NCI-H2171 (cell line): Measurements from ENCODE around the gene CALML6.

Experiments
- DNase-seq: peaks from one replicate; lab custom pipeline; 2025; lab: John Stamatoyannopoulos, UW

Gene CALML6

DNA sequence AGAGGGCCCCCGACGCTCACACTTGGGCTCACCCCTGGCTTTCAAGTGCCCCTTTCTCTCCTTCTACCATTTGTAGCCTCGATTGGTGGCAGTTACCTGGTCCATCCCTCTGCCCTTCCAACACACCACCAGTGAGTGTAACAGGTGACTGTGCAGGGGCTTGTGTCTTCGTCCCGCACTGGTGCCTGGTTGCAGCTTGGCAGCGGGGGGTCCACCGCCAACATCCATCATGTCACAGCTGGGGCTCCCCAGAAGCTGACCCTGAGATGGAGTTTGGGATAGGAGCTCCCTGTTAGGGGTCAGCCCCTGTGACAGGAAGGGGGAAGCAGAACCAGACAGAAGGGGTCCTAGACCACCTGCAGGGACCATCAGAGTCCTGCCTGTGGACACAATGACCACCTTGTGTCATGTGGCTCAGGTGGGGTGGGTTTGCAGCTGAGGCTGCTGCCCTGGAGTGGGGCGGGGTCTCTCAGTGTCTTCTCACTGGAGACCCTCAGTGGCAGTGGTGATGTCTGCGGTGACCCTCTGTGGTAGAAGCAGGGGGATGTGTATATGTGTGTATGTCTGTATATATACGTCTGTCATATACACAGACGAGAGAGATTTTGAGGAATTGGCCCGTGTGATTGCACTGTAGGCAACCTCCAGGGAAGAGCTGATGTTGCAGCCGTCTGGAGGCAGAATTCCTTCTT is 3.6 kb upstream of the CALML6 start:
- DNase-seq, result no peak

DNA sequence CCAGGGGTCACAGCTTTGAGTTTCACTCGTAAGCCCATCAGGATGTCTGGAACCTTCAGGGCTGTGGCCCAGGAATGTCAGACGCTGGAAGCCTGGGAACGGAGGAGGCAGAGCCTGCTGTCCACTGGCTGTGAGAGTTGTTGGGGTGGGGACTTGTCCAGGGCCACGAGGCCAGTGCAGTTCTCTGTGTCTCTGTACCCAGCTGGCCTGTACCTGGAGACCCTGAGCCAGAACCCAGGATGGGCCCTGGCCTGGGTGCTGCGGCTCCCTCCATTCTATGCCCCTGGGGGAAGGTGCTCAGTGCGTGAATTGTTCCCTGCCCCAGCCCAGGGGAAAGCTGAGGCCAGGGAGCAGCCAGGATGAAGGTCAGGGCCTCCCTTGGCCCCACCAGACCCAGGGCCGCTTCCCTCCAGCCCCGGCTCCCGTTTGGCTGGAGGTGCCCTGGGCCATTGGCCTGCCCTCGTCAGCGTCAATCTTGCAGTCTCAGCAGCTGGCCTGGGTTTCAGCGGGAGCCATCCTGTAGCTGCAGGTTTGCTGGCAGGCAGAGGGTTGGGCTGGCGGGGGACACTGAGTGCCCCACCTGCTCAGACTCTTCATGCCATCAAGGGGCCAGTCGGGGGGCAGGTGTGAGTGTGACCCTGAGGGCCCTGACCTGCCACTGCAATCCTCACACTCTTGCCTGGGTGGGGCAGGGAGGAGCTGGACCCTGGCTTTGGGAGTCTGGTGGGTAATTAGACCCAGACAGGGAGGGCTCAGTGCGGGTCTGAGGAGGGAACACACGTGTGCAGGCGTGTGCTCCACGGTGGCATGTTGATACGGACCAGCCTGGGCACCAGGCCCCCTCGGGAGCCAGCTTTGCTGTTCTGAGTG is 724 bp upstream of the CALML6 start:
- no peak for DNase-seq

DNA sequence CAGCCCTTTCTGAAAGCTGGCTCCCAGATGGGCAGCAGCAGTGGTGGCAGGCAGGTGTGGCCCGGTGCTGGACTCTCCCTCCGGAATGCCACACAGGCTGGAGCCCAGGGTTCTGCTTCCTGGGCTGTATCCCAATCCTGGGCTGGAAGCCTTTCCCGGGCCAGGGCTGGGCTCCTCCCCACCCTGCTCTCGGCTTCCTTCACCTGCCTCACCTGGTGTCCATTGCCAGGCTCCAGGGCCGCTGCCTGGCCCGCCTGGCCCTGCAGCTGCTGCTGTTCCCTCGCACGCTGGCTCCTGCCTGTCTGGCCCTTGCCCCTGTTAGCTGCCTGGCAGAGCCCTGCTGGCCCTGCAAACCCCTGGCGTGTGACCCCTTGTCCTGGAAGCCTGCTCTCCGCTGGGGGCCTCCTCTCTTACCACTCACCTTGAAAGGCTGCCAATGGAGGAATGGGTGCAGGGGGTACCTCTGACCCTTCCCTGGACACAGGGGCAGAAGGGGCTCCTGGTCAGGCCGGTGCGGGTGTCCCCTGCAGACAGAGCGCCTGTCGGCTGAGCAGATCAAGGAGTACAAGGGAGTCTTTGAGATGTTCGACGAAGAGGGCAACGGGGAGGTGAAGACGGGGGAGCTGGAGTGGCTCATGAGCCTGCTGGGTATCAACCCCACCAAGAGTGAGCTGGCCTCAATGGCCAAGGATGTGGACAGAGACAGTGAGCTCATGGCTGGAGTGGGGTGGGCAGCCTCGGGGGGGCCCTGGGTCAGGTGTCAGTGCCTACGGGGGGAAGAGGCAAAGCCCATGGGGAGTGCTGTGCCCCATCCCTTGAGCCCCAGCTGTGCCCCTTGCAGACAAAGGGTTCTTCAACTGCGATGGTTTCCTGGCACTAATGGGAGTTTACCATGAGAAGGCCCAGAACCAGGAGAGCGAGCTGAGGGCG is 1.1 kb downstream of the CALML6 start:
- DNase-seq, result no peak

DNA sequence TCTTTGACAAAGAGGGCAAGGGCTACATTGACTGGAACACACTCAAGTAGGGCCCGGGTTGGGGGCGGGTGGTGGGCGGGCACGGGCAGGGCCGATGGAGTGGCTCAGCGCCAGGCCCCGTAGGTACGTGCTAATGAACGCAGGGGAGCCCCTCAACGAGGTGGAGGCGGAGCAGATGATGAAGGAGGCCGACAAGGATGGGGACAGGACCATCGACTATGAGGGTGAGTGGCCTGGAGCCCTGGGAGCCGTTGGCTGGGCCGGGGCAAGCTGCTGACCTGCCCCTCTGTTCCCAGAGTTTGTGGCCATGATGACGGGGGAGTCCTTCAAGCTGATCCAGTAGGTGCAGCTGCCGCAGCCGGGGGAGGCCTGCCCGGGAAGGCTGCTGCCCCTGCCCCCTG is 1.8 kb downstream of the CALML6 start:
- no peak for DNase-seq

DNA sequence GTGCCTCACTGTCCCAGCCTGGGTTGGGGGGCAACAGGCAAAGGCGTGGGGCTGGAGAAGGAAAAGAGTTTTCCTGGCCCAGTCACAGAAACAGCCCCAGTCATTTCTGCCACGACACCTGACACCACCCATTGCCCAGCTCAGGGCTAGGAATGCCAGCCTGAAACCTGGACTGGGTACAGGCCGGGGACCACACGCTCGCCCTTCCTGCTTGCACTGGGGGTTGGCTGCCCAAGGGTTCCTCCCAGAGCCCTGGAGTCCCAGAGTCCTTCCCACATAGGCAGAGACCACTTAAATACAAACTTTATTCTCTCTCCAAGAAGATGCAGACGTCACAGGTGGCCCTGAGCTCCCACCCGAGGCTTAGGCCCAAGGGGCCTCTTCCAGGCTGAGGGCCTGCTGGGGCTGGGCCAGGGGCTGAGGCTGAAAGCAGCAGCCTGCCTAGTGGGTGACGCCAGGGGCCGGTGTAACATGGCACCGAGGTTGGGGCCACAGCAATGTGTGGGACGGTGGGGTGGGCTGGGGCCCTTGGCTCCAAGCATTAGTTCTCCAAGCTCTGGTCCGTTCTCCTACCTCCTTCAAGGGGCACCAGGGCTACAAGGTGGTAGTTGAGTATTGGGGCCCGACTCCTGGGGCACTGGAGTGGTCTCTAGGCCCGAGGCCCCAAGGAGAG is 2.4 kb downstream of the CALML6 start:
- DNase-seq, result no peak

DNA sequence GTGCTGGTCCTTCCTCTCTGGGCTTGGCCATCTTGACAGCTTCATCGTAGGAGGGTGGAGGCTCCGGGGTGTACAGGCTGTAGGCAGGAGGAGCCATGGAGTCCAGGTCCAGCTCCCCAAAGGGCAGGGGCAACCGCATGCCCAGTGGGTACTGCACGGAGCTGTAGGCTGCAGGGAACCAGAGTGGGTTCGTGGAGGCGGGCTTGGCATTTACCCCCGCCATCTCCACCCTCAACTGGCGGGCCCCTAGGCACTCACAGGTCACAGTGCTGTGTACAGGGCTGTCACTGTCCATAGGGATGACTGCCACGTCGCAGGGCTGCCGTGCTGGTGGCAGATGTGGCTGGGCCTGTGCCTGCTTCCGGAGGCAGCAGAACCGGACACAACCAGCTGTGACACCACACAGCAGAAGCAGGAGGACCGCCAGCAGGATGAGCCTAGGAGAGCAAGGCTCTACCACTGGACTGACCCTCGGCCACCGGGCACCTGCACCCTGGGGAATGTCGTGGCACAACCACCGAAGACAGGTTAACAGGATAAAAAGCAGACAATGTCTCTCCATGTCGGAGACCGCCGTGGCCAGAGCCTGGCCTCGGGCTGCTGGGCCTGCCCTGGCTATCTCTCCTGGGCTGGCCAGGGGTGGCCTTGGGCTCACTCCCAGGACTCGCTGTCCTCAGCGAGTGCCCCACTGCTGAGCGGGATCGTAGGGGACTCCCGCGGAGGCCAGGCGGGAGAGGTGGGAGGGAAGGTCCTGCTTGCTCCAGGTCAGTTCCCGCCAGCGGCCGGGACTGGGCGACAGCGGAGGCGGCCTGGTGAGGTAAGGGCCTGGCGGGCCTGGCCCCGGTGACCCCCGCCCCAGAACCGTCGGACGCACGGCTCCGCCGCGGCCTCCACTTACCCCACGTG is 3.2 kb downstream of the CALML6 start:
- DNase-seq, result no peak

DNA sequence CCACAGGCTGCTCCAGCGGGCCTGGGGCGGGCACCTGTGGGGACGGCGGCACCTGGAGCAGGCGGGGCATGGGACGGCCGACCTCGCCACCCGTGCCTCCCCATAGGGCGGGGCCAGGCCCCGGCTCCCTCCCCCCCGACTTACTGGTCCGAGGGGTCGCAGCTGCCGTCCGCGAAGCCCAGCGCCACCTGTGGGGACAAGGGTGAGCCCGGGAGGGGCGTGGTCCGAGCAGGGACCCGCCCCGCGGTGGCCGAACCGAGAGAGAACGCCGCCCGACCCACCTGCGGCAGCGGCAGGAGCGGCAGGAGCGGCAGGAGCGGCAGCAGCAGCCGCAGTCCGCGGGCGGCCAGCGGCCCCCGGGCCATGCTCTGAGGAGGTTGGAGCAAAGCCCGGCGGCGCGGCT is 3.8 kb downstream of the CALML6 start, which contains the start of gene TMEM52:
TSS of gene TMEM52 (minus strand) at position 379 of the 403 bp plus-strand sequence. CDS start at position 365, 14 bp downstream.
- DNase-seq, result no peak

DNA sequence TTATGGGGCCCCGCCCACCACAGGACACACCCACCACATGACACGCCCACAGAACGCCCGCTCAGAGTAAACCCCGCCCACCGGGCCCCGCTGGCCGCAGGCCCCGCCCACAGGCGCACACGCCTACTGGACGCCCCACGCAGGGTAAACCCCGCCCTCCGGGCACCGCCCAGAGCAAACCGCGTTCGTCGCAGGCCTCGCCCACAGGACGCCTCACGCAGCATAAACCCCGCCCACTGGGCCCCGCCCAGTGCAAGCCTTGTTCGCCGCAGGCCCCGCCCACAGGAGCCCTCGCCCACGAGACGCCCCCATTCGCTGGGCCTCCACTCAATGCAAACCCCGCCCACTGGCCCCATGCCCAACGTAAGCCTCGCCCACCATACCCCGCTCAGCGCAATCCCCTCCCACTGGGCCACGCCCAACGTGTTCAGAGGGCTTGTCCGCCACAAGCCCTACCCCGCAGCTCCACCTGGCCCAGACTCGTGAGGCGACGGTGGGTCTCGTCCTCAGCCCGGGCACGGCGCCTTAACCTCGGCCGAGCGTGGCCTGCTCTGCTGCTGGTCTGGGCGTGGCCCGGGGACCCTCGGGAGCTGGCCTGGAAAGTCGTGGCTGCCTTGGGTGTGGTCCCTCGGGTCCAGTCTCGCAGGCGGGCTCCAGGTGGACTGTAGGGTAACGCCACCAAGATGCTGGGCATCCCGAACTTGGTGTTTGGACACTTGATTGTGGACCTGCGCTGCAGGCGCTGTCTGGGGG is 4.4 kb downstream of the CALML6 start:
- peak; percentile 98 for DNase-seq

DNA sequence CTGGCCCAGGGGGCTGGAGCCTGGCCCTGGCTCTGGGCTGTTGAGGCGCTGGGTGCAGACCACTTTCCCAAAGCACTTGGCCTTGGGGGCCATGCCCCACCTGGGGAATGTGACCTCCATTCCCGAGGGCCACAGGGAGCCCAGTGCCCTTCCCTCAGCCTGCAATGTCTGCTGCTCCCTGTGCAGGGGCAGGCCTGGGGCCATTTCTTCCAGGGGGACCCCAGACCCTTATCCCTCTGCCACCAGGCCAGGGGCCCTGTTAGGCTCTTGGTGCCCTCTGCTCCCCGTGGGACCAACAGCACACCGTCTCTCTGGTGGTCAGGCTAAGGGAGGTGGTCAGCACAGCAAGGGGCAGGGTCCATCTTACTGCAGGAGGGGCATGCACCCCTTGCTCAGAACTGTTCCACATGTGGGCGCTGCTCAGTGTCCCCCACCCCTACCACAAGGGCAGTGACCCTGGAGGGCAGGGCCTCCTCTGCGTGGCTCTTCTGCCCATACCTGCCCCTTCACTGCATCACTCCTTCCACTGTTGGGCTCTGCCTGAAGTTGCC is 5.1 kb downstream of the CALML6 start:
- DNase-seq, result no peak

DNA sequence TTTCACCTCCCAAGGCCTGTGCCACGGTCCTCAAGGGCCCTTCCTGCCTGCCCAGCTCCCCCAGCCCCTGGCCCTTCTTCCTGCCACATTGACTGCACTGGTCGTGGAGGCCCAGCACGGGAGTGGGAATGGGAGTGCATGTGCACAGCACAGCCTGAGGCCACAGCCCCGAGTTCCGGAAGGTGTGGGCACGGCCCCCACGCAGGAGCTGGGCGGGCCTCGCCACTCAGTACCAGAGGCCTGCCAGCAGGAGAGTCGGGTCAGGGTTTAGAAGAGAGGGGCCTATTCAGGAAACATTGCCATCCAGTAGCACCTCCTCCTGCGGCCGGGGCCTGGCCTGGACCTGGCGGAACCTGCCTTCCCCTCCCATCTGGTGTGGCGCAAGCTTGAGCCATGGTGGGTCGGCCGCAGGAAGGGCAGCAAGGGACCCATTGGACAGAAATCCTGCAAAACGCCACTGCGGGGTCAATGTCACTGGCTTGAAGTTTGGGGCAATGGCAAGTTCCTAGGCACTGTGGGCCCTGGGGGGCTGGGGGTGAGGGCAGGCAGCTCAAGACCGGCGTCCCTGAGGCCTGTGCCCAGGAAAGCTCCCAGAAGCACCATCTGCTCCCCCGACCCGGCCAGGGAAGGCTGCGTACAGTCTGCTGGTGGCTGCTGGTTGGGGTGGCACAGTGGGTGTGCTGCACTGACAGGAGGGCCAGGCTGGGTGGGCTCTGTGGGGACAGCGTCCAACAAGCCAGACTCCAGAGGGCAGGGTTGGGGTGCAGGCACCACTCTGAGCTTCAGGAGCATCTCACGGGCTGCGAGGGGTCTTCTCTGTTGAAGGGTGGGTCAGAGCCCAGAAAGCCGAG is 5.8 kb downstream of the CALML6 start:
- no peak for DNase-seq

DNA sequence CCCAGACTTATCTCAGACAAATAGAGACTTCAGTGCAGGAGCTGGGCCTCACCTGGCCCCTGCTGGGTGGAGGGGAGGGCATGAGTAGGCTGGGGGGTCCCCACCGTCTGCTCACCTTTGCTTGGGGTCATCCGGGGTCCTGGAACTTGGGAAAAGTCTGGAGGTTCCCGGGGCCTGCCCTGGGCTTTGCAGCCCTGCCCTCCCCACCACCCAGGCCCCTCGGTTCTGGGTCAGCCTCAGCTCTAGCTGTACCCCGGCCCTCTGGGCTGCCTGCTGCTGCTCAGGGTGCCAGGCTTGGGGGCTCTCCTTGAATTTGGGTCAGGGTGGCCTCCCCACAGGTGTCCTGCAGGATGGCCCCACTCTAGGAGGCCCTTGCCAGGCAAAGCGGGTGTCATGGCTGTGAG is 6.4 kb downstream of the CALML6 start:
- DNase-seq, result no peak

DNA sequence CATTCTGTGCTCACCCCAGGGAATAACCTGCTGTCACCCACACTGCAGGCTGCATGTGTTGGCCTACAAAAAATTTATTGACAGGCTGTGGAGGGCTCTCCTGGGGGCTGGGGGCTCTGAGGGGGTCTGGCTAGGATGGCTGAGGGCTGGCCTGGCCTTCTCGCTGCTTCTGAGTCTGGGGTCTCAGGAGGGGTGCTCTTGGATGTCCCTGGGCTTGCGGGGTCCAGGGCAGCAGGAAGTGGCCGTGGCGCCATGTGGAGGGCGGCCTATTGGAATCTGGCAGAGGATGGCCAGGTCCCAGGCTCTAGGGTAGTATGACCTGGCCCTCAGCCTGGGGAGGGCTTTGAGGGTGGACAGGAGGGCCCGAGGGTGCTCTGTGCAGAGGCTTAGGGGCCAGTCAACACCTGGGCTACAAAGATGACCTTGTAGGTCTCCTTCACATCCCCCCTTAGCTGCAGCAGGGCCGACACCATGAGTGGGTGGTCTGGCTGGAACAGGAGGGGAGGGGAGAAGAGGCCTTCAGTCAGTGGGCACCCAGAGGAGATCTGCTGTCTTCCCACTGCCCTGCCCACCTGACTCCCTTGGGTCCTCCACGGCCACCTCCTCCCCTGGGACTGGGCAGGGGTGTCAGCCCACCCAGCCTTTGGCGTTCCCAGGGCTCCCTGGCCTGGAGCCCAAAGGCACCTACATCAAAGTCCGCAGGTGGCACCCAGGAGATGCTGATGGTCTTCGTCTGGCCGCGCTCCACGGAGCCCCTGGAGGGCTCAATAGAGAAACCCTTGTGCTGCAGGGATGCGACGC is 7.0 kb downstream of the CALML6 start:
- DNase-seq, result no peak

DNA sequence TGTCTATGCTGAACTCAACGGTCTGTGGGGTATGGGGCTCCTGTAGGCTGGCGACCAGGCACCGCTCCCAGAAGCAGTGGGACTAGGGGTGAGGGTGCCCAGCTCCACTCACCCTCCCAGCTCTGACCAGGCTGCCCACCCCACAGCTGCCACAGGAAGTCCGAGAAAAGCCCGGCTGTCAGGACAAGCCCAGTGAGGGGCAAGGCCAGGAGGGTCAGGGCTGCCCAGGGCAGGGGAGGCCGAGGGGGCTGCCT is 7.6 kb downstream of the CALML6 start:
- DNase-seq, result no peak

DNA sequence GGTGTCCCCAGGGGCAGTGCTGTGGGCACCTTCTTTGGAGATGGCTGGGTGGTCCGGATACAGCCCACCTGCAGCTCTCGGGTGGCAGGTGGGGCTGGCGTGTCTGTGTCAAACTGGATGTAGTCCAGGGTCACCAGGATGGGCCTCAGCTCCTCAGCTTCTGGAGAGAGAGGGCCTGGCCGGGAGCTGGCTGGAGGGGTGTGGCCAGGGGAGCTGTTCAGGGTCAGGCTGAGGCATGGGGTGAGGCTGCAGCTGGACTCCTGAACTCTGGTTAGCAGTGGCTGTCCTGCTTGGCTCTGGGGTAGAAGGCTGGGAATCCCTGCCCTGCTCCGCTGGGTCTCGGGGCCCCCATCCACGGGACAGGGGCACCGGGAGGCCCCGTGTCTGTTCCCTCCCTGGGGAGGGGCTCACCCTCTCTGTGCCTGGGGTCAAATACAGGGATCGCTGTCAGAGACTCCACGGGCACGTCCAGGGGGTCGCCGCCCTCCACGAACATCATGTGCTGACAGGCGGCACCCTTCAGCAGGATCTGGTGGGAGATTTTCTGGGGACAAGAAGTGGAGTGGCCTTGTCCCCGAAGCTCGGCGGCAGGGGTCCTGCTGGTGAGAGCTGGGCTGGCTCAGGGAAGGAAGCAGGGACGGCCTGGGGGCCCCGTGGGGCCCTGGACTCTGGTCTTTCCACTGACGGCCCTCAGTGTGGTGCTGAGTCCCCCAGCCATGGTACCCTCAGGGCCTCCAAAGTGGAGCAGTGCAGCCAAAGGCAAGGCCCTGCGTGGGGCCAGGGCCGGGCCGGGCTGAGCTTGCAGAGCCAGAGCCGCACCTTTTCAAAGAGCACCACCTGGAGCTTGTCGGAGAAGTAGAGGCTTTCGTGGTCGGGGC is 8.1 kb downstream of the CALML6 start:
- no peak for DNase-seq

DNA sequence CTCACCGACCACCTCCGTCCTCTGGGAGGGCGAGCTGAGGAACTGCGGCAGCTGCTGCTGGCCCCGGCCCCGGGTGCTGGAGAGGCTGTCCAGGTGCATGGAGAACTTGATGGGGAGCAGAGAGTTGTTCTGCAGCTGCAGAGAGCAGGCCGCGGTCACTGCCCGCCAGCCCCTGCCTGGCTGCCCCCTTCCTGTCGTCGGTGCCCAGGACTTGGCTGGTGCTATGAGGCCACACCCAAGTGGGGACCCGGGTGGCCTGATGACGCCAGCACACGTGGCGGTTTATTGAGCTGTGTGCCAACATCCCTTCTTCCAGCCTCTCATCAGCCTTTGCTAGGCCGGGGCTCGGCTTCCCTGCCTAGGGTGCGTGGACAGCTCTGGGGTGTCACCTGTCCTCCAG is 9.3 kb downstream of the CALML6 start:
- DNase-seq, result no peak

DNA sequence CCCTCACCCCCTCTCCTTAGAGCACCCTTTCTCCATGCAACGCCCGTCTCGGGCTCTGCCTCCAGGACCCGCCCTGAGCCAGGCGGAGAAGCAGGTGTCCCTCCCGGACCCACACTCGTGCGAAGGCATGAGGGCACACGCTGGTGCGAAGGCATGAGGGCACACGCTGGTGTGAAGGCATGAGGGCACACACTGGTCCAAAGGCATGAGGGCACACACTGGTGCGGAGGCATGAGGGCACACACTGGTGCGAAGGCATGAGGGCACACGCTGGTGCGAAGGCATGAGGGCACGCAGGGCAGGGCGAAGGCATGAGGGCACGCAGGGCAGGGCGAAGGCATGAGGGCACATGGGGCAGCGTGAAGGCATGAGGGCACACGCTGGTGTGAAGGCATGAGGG is 9.8 kb downstream of the CALML6 start:
- no peak for DNase-seq
